ENCODE measurements around the gene ASAP2.

Gene ASAP2

GRCh38 chr2:9343524-9343923, 136.9 kb downstream of the ASAP2 start:
- in situ Hi-C loops (cut with HindIII; ENCODE audit: low pct_ligation_motif_present, low pct_unique_long_range_greater_than_20kb, low sequenced_read_pairs), result loop anchor here (25.0 kb wide), 1 partner anchor 181 kb away; no protein-coding TSS in a partner anchor
- DNase-seq, result no peak

DNA sequence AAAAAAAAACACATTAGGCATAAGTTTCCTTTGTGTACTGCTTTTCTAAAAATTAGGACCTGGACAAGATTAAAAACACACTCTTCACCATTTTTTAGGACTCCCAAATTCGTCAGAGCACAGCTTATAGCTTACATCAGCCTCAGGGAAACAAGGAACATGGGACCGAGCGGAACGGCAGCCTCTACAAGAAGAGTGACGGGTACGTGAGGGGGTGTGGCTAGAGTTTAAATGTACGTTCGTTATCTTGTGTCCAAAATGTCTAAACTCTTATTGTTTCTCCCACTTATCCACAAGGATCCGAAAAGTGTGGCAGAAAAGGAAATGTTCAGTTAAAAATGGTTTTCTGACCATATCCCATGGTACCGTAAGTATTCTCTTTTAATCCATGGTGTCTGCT, 137.8 kb downstream of the ASAP2 start:
- DNase-seq, result no peak
- in situ Hi-C loops (cut with HindIII; ENCODE audit: low pct_ligation_motif_present, low pct_unique_long_range_greater_than_20kb, low sequenced_read_pairs), result loop anchor here (25.0 kb wide), 1 partner anchor 182 kb away; no protein-coding TSS in a partner anchor

DNA sequence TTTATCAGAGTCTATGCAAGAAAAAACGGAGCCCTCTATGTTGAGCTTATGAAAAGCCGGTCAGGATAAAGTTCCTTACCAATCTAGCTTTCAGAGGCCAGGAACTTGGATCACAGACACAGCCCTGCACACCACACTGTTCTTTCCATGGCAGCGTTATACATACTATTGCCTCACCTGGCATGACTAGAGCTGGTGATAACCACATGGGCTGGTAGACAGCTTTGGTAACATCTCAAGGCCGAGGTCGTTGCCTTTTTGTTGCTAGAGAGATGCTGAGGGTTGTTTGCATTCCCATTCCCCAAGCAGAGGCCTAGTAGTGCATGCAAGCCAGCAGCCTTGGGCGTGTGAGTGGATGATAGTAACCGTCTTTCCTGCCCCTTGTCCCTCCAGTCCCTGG, 138.7 kb downstream of the ASAP2 start:
- DNase-seq, result no peak
- in situ Hi-C loops (cut with HindIII; ENCODE audit: low pct_ligation_motif_present, low pct_unique_long_range_greater_than_20kb, low sequenced_read_pairs), result loop anchor here (25.0 kb wide), 1 partner anchor 183 kb away; no protein-coding TSS in a partner anchor

- in situ Hi-C loops (cut with HindIII; ENCODE audit: low pct_ligation_motif_present, low pct_unique_long_range_greater_than_20kb, low sequenced_read_pairs), result loop anchor here (25.0 kb wide), 1 partner anchor 184 kb away; no protein-coding TSS in a partner anchor
Measured at GRCh38 chr2:9345997-9346396, 139.4 kb downstream of the ASAP2 start.

DNA sequence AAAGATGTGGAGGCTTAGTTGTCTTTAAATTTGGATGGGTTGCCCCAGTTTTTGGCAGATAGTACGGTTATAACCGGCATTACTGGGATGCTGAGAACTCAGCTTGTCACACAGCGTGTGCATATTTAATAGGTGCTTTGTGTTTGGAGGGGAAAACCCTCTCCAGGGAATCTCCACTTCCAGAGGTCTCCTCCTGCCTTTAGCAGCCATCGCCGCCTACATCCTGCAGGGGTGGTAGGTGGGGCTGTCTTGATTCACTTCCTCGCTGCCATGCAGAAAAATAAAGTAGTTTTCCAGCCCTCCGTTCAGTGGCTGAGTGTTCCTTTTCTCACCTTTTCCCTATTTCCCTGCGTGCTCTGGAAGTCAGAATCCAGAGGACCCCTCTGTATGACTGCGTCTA, 140.3 kb downstream of the ASAP2 start:
- DNase-seq, result no peak
- in situ Hi-C loops (cut with HindIII; ENCODE audit: low pct_ligation_motif_present, low pct_unique_long_range_greater_than_20kb, low sequenced_read_pairs), result loop anchor here (25.0 kb wide), 1 partner anchor 185 kb away; no protein-coding TSS in a partner anchor

More at GRCh38 chr2:9345997-9346396, 139.4 kb downstream of the ASAP2 start:
- DNase-seq, result no peak

- no peak for DNase-seq
- in situ Hi-C loops (cut with HindIII; ENCODE audit: low pct_ligation_motif_present, low pct_unique_long_range_greater_than_20kb, low sequenced_read_pairs), result loop anchor here (25.0 kb wide), 1 partner anchor 185 kb away; no protein-coding TSS in a partner anchor
Measured at GRCh38 chr2:9347411-9347881, 140.8 kb downstream of the ASAP2 start.

DNA sequence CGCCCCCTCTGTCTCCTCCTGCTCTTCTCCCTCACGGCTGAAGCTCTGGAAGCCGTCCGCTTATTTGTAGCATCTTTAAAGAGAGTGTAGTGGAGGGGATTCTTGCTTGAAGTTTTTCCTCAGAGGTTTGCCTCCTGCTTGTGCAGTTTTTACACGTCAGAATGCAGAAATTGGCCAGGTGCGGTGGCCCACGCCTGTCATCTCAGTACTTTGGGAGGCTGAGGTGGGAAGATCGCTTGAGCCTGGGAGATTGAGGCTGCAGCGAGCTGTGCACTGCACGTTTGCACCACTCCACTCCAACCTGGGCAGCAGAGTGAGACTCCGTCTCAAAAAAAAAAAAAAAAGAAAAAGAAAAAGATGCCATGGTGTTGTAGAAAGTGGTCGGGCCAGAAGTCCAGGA, 147.7 kb downstream of the ASAP2 start:
- in situ Hi-C loops (cut with HindIII; ENCODE audit: low pct_ligation_motif_present, low pct_unique_long_range_greater_than_20kb, low sequenced_read_pairs), result no loop called here
- no peak for DNase-seq

- in situ Hi-C loops (cut with HindIII; ENCODE audit: low pct_ligation_motif_present, low pct_unique_long_range_greater_than_20kb, low sequenced_read_pairs), result no loop called here
- DNase-seq, result no peak
Measured at GRCh38 chr2:9355270-9355669, 148.7 kb downstream of the ASAP2 start.

DNA sequence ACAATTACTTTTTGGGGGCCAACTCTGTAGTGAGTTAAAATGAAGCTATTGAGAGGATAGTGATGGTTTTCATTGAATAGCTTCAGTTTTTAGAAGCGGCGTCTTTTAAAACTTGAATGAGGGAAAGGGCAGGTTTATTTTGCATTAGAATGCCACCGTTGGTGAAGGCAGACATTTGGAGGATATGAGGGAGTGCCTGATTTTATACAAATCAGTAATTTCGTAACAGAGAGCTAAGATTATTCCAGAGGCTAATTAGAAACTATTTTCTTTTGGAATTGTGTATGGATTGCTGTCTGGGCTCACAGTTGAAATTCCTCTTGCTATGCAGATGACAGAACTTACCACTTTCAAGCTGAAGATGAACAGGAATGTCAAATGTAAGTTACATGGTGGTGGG, 149.1 kb downstream of the ASAP2 start:
- in situ Hi-C loops (cut with HindIII; ENCODE audit: low pct_ligation_motif_present, low pct_unique_long_range_greater_than_20kb, low sequenced_read_pairs), result no loop called here
- no peak for DNase-seq

GRCh38 chr2:9356261-9356660, 149.6 kb downstream of the ASAP2 start:
- DNase-seq, result no peak
- in situ Hi-C loops (cut with HindIII; ENCODE audit: low pct_ligation_motif_present, low pct_unique_long_range_greater_than_20kb, low sequenced_read_pairs), result no loop called here

DNA sequence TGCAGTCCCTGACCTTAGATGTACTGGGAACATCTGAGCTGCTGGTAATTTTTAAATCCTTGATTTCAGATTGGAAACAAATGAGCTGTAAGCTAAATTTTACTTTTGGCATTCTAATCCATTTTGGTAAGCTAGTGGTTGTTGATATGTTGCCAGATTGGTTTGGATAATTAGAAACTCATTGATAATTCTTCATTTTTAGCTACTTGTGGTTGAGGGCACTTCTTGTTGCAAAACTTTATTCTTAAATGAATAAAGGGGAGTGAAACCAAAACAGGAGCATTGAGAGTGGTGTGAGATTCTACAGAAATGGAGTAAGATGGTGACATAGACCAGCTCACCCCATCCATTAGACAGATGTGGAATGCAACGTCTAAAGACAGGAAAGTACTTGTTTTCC, 152.2 kb downstream of the ASAP2 start:
- no peak for DNase-seq
- in situ Hi-C loops (cut with HindIII; ENCODE audit: low pct_ligation_motif_present, low pct_unique_long_range_greater_than_20kb, low sequenced_read_pairs), result no loop called here

- in situ Hi-C loops (cut with HindIII; ENCODE audit: low pct_ligation_motif_present, low pct_unique_long_range_greater_than_20kb, low sequenced_read_pairs), result no loop called here
- no peak for DNase-seq
Measured at GRCh38 chr2:9359463-9359862, 152.9 kb downstream of the ASAP2 start.

DNA sequence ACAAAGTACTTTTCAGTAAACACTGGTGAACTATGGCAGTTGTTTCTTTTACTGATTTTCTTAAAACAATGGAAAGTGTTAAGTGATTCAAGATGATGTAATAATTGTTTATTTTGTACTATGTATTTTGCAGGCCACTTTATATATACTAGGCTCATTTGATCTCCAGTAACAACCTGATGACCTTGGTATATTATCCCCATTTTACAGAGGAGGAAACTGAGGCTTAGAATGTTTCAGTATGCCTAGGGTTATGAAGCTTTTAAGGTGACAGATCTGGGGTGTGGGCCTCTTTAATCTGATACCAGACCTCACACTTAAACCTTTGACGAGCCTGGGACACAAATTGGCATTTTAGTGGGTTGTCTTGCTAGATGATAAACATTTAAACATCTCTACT, 153.5 kb downstream of the ASAP2 start:
- in situ Hi-C loops (cut with HindIII; ENCODE audit: low pct_ligation_motif_present, low pct_unique_long_range_greater_than_20kb, low sequenced_read_pairs), result no loop called here
- no peak for DNase-seq

GRCh38 chr2:9360701-9361100, 154.1 kb downstream of the ASAP2 start:
- in situ Hi-C loops (cut with HindIII; ENCODE audit: low pct_ligation_motif_present, low pct_unique_long_range_greater_than_20kb, low sequenced_read_pairs), result no loop called here
- DNase-seq, result no peak

DNA sequence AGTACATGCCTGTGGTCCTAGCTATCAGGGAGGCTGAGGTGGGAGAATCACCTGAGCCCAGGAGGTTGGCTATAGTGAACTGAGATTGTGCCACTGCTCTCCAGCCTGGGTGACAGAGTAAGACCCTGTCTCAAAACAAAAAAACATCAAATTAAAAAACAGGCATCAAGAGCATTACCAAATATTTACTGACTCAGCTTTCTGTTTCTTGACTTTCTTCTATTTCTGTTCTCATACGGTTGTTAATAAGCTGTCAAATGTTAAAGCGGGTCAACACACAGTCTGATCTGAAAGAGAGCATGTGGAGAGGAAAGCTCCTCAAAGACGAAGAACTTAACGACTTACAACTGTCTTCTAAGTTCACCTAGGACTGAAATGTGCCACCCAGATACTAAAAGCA, 157.8 kb downstream of the ASAP2 start:
- in situ Hi-C loops (cut with HindIII; ENCODE audit: low pct_ligation_motif_present, low pct_unique_long_range_greater_than_20kb, low sequenced_read_pairs), result no loop called here
- DNase-seq, result no peak

- DNase-seq, result no peak
- in situ Hi-C loops (cut with HindIII; ENCODE audit: low pct_ligation_motif_present, low pct_unique_long_range_greater_than_20kb, low sequenced_read_pairs), result no loop called here
Measured at GRCh38 chr2:9364791-9365497, 158.3 kb downstream of the ASAP2 start.

GRCh38 chr2:9365498-9366019, 158.9 kb downstream of the ASAP2 start:
- in situ Hi-C loops (cut with HindIII; ENCODE audit: low pct_ligation_motif_present, low pct_unique_long_range_greater_than_20kb, low sequenced_read_pairs), result no loop called here
- DNase-seq, result no peak

DNA sequence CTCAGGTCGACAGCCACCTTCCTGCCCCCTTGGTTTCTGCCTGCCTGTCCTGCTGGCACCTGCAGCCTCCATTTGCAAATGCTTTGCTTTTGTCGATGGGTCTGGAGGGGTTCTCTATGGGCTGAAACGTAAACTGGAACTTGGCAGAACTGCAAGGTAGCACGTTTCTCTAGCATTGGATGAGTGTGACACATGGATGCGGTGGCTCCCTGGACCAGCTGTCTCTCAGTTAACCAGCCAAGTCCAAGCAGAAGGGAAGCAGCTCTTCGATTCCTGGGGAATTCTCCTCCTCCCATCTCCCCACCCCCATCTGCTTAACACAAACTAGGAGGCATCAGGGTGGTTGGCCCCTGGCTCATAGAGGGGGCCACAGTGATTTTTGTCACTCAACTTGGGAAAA, 159.4 kb downstream of the ASAP2 start:
- DNase-seq, result no peak
- in situ Hi-C loops (cut with HindIII; ENCODE audit: low pct_ligation_motif_present, low pct_unique_long_range_greater_than_20kb, low sequenced_read_pairs), result no loop called here

DNA sequence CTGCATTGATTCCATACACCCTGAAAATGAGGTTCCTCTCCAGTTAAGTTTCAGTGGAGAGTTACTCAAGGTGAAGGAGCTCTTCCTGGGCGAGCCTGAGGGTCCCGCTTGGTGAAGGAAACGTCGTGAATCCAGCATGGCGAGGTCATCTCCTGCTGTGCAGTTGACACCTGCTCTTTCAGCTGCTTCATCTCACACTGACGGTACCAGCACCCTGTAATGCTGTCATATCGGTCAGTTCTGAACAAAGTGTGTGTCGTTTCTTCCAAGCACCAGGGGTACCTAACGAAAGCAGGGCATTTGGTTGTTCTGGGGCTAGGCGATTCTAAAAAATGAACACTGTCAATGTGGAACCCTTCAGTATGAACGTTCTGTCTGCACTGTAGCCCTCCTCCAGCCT, 164.1 kb downstream of the ASAP2 start:
- DNase-seq, result no peak
- in situ Hi-C loops (cut with HindIII; ENCODE audit: low pct_ligation_motif_present, low pct_unique_long_range_greater_than_20kb, low sequenced_read_pairs), result no loop called here

GRCh38 chr2:9373047-9373446, 166.4 kb downstream of the ASAP2 start:
- in situ Hi-C loops (cut with HindIII; ENCODE audit: low pct_ligation_motif_present, low pct_unique_long_range_greater_than_20kb, low sequenced_read_pairs), result no loop called here
- DNase-seq, result no peak
